A549 (cell line): ENCODE data around the gene SYT3. TPM values are rescaled to one million over a fixed set of nuclear protein-coding genes. Genes with fewer than 3 reads are reported as not detected.
A peak's percentile ranks its signal among the peaks of the same experiment; 100 is the strongest.

Experiments used
- ATAC-seq, 2 experiments: fragments of 200-7000 bp in 1 of 2; fragments of >200 bp in 1 of 2; cut with Nextera tagmentation in 1 of 2; cut with Tn5 transposase in 1 of 2; 3 replicates each; pipeline versions ENCODE4 v1.8.0 to v1.9.1; 2018 to 2020; ENCODE audit warnings: mild to moderate bottlenecking in 1 of 2, moderate library complexity in 1 of 2
- CTCF ChIA-PET: fragments of 300-600 bp; sonication (Branson Sonifier 250); formaldehyde crosslinking; extraction: SDS; loops from one replicate; lab custom pipeline; 2021; ENCODE audit warnings: antibody characterized with exemption, inconsistent platforms; lab: Yijun Ruan, JAX
- POLR2A ChIA-PET: fragments of 350-600 bp; formaldehyde crosslinking; extraction: SDS; loops from one replicate; lab custom pipeline; 2021; ENCODE audit warnings: antibody characterized with exemption, inconsistent platforms; lab: Yijun Ruan, JAX
- DNase-seq, 2 experiments: peaks; one replicate each; pipeline versions ENCODE4 v3.0.0 to v3.0.0-alpha.2; 2011 to 2016; ENCODE audit warnings: low read depth in 1 of 2, low spot score in 1 of 2
- FAIRE-seq: peaks from 2 replicates; lab custom pipeline; 2011; peaks lifted over from hg19 to GRCh38; lab: Jason Lieb, UNC
- H3K27ac ChIP-seq, 2 experiments: fragments of >200 bp; sonication (Bioruptor Twin); formaldehyde crosslinking; 3 replicates each; pipeline ENCODE4 v1.5.1; 2016 to 2017
- H3K4me1 ChIP-seq: fragments of >200 bp; sonication (Bioruptor Twin); formaldehyde crosslinking; 3 replicates; pipeline ENCODE4 v1.6.1; 2016
- H3K4me2 ChIP-seq: fragments of >200 bp; sonication (Bioruptor Twin); formaldehyde crosslinking; 3 replicates; pipeline ENCODE4 v1.6.1; 2016
- H3K4me3 ChIP-seq: fragments of >200 bp; sonication (Bioruptor Twin); formaldehyde crosslinking; 3 replicates; pipeline ENCODE4 v1.5.1; 2016
- H3K9me3 ChIP-seq: fragments of >200 bp; sonication (Bioruptor Twin); formaldehyde crosslinking; 3 replicates; pipeline ENCODE4 v1.6.1; 2016
- CBX2 ChIP-seq: fragments of 200-600 bp; sonication (generic); IDR thresholded peaks from 2 replicates; pipeline ENCODE4 v1.6.1; 2016; ENCODE audit warnings: low read depth, mild to moderate bottlenecking, borderline replicate concordance
- CHD2 ChIP-seq: fragments of 150-350 bp; IDR thresholded peaks from 2 replicates; pipeline ENCODE4 v1.6.1; 2014; ENCODE audit warnings: low read length; ENCODE audit not compliant: partially characterized antibody
- CHD4 ChIP-seq: fragments of 200-600 bp; sonication (generic); IDR thresholded peaks from 2 replicates; pipeline ENCODE4 v1.6.1; 2016; ENCODE audit warnings: antibody characterized with exemption, mild to moderate bottlenecking, borderline replicate concordance
- EHMT2 ChIP-seq: fragments of 200-600 bp; sonication (generic); IDR thresholded peaks from 2 replicates; pipeline ENCODE4 v1.6.1; 2016; ENCODE audit warnings: antibody characterized with exemption, low read depth, mild to moderate bottlenecking, moderate library complexity
- ELK1 ChIP-seq: fragments of 150-350 bp; IDR thresholded peaks from 2 replicates; pipeline ENCODE4 v1.6.1; 2014; ENCODE audit warnings: low read depth, mild to moderate bottlenecking, low read length
- FOXS1 ChIP-seq: fragments of 250-450 bp; sonication (Bioruptor Pico); IDR thresholded peaks from 2 replicates; pipeline ENCODE4 v1.5.0; 2020; ENCODE audit warnings: mild to moderate bottlenecking, moderate library complexity
- GATA3 ChIP-seq: IDR thresholded peaks from 2 replicates; pipeline ENCODE4 v1.6.1; 2012; ENCODE audit warnings: borderline replicate concordance
- HDAC2 ChIP-seq: fragments of 200-600 bp; sonication (generic); IDR thresholded peaks from 2 replicates; pipeline ENCODE4 v1.6.1; 2016
- HOXB13 ChIP-seq: fragments of 250-450 bp; sonication (Bioruptor Pico); IDR thresholded peaks from 2 replicates; pipeline ENCODE4 v1.5.0; 2020; ENCODE audit warnings: low read depth, mild to moderate bottlenecking, moderate library complexity
- KDM1A ChIP-seq: fragments of 200-600 bp; sonication (generic); IDR thresholded peaks from 2 replicates; pipeline ENCODE4 v1.6.1; 2016; ENCODE audit warnings: low read depth, mild to moderate bottlenecking
- KDM5A ChIP-seq: fragments of 200-600 bp; sonication (generic); IDR thresholded peaks from 2 replicates; pipeline ENCODE4 v1.6.1; 2016; ENCODE audit warnings: antibody characterized with exemption, mild to moderate bottlenecking
- MAZ ChIP-seq: fragments of 150-350 bp; IDR thresholded peaks from 2 replicates; pipeline ENCODE4 v1.6.1; 2014; ENCODE audit warnings: antibody characterized with exemption, low read depth, low read length, borderline replicate concordance
- NPAS2 ChIP-seq: fragments of 250-450 bp; sonication (Bioruptor Pico); IDR thresholded peaks from 2 replicates; pipeline ENCODE4 v1.8.0; 2022; ENCODE audit warnings: mild to moderate bottlenecking, moderate library complexity, borderline replicate concordance
- POLR2AphosphoS2 ChIP-seq: conservative IDR thresholded peaks from 2 replicates; pipeline ENCODE4 v1.6.1; 2012; ENCODE audit warnings: low read length, improper control_type of control experiment, inconsistent platforms
- RAD21 ChIP-seq, 2 experiments: fragments of >200 bp in 1 of 2; sonication (Bioruptor Twin) in 1 of 2; formaldehyde crosslinking in 1 of 2; IDR thresholded peaks in 1 of 2; conservative IDR thresholded peaks in 1 of 2; 2 replicates in 1 of 2; 3 replicates in 1 of 2; pipeline ENCODE4 v1.6.1; 2012 to 2018; ENCODE audit warnings: inconsistent platforms in 1 of 2
- RCOR1 ChIP-seq: fragments of 150-350 bp; IDR thresholded peaks from 2 replicates; pipeline ENCODE4 v1.6.1; 2014; ENCODE audit warnings: antibody characterized with exemption, low read length, low read depth
- RNF2 ChIP-seq: fragments of 200-600 bp; sonication (generic); IDR thresholded peaks from 2 replicates; pipeline ENCODE4 v1.6.1; 2016; ENCODE audit warnings: low read depth, mild to moderate bottlenecking, antibody characterized with exemption, moderate library complexity, borderline replicate concordance
- USF2 ChIP-seq: fragments of 450-650 bp; IDR thresholded peaks from 2 replicates; pipeline ENCODE4 v1.6.1; 2014; ENCODE audit warnings: antibody characterized with exemption
- ZC3H11A ChIP-seq: fragments of 450-650 bp; IDR thresholded peaks from 2 replicates; pipeline ENCODE4 v1.6.1; 2014; ENCODE audit warnings: antibody characterized with exemption, mild to moderate bottlenecking
- ZFP36 ChIP-seq: fragments of 450-650 bp; IDR thresholded peaks from 2 replicates; pipeline ENCODE4 v1.6.1; 2014; ENCODE audit warnings: borderline replicate concordance; ENCODE audit not compliant: partially characterized antibody
- ZNF302 ChIP-seq: fragments of 250-450 bp; sonication (Bioruptor Pico); IDR thresholded peaks from 2 replicates; pipeline ENCODE4 v1.9.0; 2021; ENCODE audit warnings: inconsistent platforms, mild to moderate bottlenecking, moderate library complexity
- ZSCAN20 ChIP-seq: fragments of 250-450 bp; sonication (Bioruptor Pico); IDR thresholded peaks from 2 replicates; pipeline ENCODE4 v1.8.0; 2022; ENCODE audit warnings: mild to moderate bottlenecking, moderate library complexity
- WGBS: methylation state at CpG from one replicate; pipeline ENCODE4 v1.1.6; 2017; ENCODE audit errors: missing lambda C conversion rate; 5-methylcytosine and 5-hydroxymethylcytosine counted together
- polyA plus RNA-seq, 4 experiments: library from polyadenylated mRNA; depleted of rRNA in 3 of 4; stranded (reverse); fragments of >200 nt; fragmentation: RNase III in 1 of 4; extraction: RNeasy Plus Mini Kit Qiagen cat#74134 plus additional on column Dnase treatment in 1 of 4; gene quantifications; 2 replicates in 3 of 4; 3 replicates in 1 of 4; pipeline ENCODE4 v1.2.3, GENCODE V29; 2011 to 2017

Gene SYT3
- polyA plus RNA-seq, 2 of the 4 experiments (the other 2 are of a cell fraction): 0.25 to 1.1 TPM

GRCh38 chr19:50663482-50663790, 23.8 kb upstream of the SYT3 start (continued):
- TF ChIP-seq USF2 (no peak), HOXB13 (CRISPR knock-in tag) (no peak), POLR2AphosphoS2 (no peak), RAD21 (conservative IDR thresholded peaks at IDR 0.05 in 1 of 2, IDR thresholded peaks at IDR 0.05 in 1 of 2) (peak in 1 of 2 experiments; percentile 20; a peak in 1 of 5 replicates)

GRCh38 chr19:50662651-50663481, 23.2 kb upstream of the SYT3 start:
- ChIA-PET CTCF (interaction anchor here (1.1 kb wide), 1 partner anchor 68 kb away, joined by 3 read pairs; no protein-coding TSS in a partner anchor), POLR2A (interaction anchor here (0.6 kb wide), 1 partner anchor 126 kb away, joined by 3 read pairs; no protein-coding TSS in a partner anchor)
- Histone ChIP-seq H3K4me3 (no peak overlapping the region), H3K9me3 (no peaks in the 10 kb centered on the region), H3K4me1 (peaks cover 22% of the 10 kb centered on the region), H3K27ac (no peak overlapping the region), H3K4me2 (no peak overlapping the region)
- no peak for FAIRE-seq
- WGBS: 62% methylated on average over 16 of the region's 16 CpGs
- DNase-seq: no peak
- no peak for ATAC-seq
- TF ChIP-seq HDAC2 (0 out of 2 replicates have a peak, but pooled peaks have one; percentile 26), CHD2 (no peak), ZFP36 (peak; percentile 43), ELK1 (no peak), KDM1A (peak; percentile 79; the same call in 1 of the 2 replicates)

GRCh38 chr19:50661766-50662650, 22.3 kb upstream of the SYT3 start:
- ATAC-seq (no peak), FAIRE-seq (no peak), DNase-seq (no peak)
- no peak overlapping the region for H3K4me3 ChIP-seq
- no peaks in the 10 kb centered on the region for H3K9me3 ChIP-seq
- TF ChIP-seq RCOR1: no peak
- TF ChIP-seq CBX2: no peak
- TF ChIP-seq RNF2: no peak
- TF ChIP-seq GATA3: no peak
- TF ChIP-seq EHMT2: no peak
- TF ChIP-seq ZC3H11A: no peak
- TF ChIP-seq KDM5A: no peak
- TF ChIP-seq ZSCAN20 (CRISPR knock-in tag): no peak
- TF ChIP-seq ZFP36: no peak
- TF ChIP-seq ZNF302 (CRISPR knock-in tag): no peak
- TF ChIP-seq MAZ: no peak
- TF ChIP-seq NPAS2 (CRISPR knock-in tag): no peak
- no peak for TF ChIP-seq FOXS1 (CRISPR knock-in tag)
- TF ChIP-seq CHD4: no peak
- TF ChIP-seq, all 56 proteins: peak for 0
- Histone ChIP-seq H3K4me2 (no peak overlapping the region), H3K4me1 (peaks cover 21% of the 10 kb centered on the region), H3K27ac (no peak overlapping the region)
- ChIA-PET CTCF (interaction anchor here (1.1 to 2.2 kb wide), 2 partner anchors 7 to 69 kb away, joined by 3 to 14 read pairs; no protein-coding TSS in a partner anchor), POLR2A (no interaction called here)
- WGBS: 79% methylated on average over 45 of the region's 49 CpGs
